Stimulated activated CD4-positive, alpha-beta T cell treated with anti-CD3 and anti-CD28 coated beads, Interleukin-4, amount 100 ng/mL, for 48 hours (primary cell): ENCODE results near the gene LRRC15.
A peak's percentile ranks its signal among the peaks of the same experiment; 100 is the strongest.

Source experiments
- DNase-seq, 2 donors: peaks; one replicate each; pipeline ENCODE4 v3.0.0-alpha.2; 2020; ENCODE audit warnings: low read depth in 2 of 2

Gene LRRC15

GRCh38 chr3:194333212-194333980 lies 36.1 kb downstream of the LRRC15 start:
- peak; percentile 83 to 90 for DNase-seq

DNA sequence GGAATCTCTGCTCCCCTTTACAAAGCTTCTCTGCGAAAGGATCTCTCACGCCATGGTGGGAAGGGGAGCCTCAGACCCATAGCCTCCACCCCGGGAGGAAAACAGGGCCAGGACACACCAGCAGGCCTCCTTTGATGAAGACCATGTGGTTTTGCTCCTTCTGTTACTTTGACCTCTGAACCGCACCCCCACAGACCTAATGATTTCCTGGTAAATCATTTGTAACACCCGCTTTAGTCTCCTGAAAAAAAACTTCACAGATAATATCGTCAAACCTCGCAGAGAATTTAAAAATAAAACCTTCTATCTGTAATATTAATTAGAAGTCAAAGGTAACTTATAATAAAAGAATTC lies 36.7 kb downstream of the LRRC15 start:
- DNase-seq, result no peak

GRCh38 chr3:194330579-194330978 lies 39.0 kb downstream of the LRRC15 start:
- no peak for DNase-seq

DNA sequence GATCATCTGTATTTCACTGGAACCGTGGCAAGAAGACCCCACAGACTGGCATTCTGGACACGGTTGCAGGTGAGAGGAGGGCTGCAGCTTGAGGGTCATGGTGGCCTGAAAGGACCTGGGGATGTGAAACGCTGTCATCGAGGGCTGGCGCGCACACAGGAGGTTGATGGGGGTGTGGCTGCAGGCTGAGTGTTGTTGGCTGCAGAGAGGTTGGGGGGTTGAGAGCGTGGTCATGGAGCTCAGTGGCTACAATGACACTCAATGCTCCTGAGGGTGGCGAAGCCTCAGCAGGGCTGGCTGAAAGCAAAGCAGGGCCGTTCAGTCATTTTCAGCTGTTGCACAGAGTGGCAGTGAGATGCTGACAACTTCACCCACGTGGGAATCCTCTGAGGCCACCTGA lies 39.4 kb downstream of the LRRC15 start:
- DNase-seq, result no peak

GRCh38 chr3:194329583-194329965 lies 40.0 kb downstream of the LRRC15 start:
- no peak for DNase-seq

GRCh38 chr3:194328942-194329582 lies 40.5 kb downstream of the LRRC15 start:
- no peak for DNase-seq

GRCh38 chr3:194328053-194328657 lies 41.4 kb downstream of the LRRC15 start:
- DNase-seq, result no peak

GRCh38 chr3:194327218-194328052 lies 42.1 kb downstream of the LRRC15 start:
- DNase-seq, result no peak

DNA sequence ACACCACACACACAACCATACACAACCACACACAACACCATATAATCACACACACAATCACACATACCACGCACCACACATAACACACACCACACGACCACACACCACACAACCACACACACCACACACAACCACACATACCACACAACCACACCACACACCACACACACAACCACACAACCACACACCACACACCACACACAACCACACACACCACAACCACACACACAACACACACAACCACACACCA lies 42.6 kb downstream of the LRRC15 start:
- no peak for DNase-seq

- DNase-seq, result no peak
Observed at GRCh38 chr3:194326192-194326967, 43.2 kb downstream of the LRRC15 start.

DNA sequence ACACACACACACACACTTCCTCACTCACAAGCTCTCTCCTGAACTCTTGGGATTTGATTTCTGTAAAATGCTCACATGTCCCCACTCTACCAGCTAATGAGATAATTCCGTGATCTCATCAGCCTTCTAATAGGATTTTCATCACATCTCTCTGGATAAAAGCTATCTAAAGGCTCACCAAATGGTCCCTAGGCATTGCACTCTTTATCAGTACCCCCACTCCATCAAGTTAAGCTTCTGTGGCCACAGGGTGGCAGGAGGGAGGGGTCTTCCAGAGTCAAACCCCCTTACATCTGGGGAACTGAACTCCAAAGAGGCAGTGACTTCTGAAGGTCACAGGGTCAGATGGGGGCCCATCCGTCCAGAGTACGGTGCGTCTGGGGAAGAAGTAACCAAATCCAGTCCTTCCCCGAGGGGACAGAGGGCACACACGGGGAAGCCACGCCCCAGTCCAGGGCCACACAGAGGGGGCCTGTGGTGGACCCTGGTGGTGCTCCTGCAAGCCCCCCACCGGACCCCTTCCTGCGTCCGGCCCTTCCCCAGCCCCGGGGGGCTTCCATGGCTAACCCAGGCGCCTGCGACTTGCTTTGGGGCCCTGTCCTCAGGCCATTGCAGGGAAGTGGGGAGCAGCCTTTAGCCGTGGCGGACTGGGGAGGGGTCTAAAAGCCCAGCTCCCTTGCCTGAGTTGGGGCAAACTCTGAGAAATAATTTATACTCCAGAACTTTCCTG lies 44.0 kb downstream of the LRRC15 start:
- DNase-seq, result no peak

DNA sequence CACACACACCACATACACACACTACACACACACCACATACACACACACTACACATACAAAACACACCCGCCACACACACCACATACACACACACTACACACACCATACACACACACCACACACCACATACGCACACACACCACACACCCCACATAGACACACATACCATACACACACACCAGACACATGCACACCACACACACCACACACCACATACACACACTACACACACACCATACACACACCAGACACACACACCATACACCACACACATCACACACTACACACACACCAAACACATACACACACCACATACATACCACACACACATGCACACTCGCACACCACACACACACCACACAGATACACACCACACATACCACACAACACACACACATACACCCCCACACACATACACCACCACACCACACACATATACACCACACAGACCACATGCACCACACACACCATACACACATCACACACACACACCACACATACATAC lies 44.7 kb downstream of the LRRC15 start:
- no peak for DNase-seq

GRCh38 chr3:194323785-194324735 lies 45.5 kb downstream of the LRRC15 start:
- DNase-seq, result no peak

- DNase-seq, result peak in 1 of 2 donors; percentile 31
Observed at GRCh38 chr3:194322678-194323211, 46.8 kb downstream of the LRRC15 start.

DNA sequence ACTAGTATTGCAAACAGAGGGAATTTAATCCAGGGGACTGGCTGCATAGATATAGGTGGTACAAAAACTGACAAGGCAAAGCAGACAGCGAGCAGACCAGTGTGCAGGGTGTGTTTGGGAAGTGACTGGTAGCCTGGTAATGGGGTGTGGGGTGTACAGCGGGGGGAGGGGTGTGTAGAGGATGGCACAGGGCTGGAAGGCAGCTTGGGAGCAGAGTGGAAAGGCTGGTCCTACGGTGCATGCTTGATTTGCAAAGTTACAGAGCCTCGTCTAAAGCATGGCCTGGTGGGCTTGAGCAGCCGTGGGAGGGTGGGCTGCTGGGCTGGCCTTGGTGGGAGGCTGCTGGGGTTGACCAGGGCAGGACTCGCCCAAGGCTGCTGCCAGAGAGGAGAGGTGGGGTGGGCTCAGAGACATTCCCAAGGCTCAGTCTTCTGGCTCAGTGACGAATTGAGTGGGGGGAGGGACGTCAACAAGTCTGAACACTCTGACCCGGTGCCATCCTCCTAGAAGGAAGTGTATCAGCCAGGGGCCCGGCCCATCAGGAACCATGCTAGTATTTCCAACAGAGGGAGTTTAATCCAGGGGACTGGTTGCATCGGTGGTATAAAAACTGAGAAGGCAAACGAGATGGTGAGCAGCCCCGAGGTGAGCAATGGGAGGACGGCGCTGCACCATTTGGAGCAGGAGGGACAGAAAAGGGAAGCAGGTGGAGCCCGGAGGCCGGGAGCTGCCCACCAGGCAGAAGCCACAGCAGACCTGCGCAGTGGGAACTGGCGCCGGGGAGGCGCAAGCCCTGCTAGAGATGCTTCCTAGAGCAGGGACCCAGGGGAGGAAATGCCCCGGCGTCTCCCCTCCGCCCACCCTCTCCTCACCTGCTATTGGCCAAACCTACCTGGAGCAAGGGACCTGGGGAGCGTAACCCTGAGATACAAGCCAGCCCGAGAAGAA lies 47.6 kb downstream of the LRRC15 start:
- DNase-seq, result no peak

GRCh38 chr3:194320744-194321243 lies 48.7 kb downstream of the LRRC15 start:
- DNase-seq, result no peak

- DNase-seq, result no peak
Observed at GRCh38 chr3:194320100-194320499, 49.4 kb downstream of the LRRC15 start.

DNA sequence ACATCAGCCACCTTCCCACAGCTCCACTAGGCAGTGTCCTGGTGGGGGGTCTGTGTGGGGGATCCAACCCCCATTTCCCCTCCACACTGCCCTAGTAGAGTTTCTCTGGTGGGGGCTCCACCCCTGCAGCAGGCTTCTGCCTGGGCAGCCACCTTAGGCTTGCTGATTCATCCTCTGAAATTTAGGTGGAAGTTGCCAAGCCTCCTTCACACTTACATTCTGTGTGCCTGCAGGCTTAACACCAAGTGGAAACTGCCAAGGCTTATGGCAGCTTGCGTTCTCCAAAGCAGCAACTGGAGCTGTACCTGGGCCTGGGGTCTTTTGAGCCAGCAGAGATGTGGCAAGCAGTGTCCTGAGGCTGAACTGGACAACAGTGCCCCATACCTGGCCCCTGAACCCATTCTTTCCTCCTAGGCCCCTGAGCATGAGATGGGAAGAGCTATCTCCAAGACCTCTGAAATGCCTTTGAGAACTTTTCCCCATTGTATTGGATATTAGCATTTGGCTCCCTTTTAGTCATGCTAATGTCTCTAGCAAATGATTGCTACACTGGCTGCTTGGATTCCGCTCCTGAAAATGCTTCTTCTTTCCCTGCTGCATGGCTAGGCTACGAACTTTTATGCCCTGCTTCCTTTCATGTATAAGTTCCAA lies 50.9 kb downstream of the LRRC15 start:
- no peak for DNase-seq
